Neural cell (in vitro differentiated cells): ENCODE data around the gene GABBR2.

ENCODE experiments used
- EP300 ChIP-seq: fragments of 450-650 bp; conservative IDR thresholded peaks from 2 replicates; pipeline ENCODE4 v1.6.1; 2014; ENCODE audit warnings: antibody characterized with exemption, mild to moderate bottlenecking, moderate library complexity; ENCODE audit not compliant: poor library complexity, severe bottlenecking
- EZH2 ChIP-seq: fragments of 200-600, 300-800 bp; shearing (Covaris generic), sonication (generic); IDR thresholded peaks from 2 replicates; pipeline ENCODE4 v1.6.1; 2014; ENCODE audit warnings: antibody characterized with exemption, low read length, borderline replicate concordance, mild to moderate bottlenecking; ENCODE audit not compliant: insufficient read depth, poor library complexity, severe bottlenecking
- POLR2AphosphoS5 ChIP-seq: IDR thresholded peaks from 2 replicates; pipeline ENCODE4 v1.6.1; 2012
- TF ChIP-seq, protein P1 (sequence below): fragments of 450-650 bp; IDR thresholded peaks from 2 replicates; pipeline ENCODE4 v1.5.1; 2014; ENCODE audit warnings: antibody characterized with exemption, mild to moderate bottlenecking, moderate library complexity; ENCODE audit not compliant: poor library complexity, severe bottlenecking

DNA sequence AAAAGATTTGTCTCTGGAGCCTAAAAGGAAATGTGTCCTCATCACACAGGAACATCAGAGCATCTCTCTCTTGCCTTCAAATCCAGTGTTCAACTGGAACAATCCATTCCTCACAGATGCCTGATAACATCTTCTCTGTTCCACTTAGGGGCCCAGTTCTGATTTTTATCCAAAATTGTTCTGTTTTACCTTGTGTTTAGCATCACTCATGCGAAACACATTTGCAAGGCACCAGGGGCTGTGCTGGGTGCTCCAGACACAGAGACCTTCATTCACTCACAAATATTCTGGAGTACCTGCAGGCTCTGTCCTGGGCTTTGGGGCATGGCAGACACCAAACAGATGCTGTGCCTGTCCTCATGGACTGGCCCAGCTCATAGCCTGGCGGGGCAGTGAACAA, 13.8 kb downstream of the GABBR2 start:
- TF ChIP-seq EZH2, result no peak
- TF ChIP-seq, protein P1, sequence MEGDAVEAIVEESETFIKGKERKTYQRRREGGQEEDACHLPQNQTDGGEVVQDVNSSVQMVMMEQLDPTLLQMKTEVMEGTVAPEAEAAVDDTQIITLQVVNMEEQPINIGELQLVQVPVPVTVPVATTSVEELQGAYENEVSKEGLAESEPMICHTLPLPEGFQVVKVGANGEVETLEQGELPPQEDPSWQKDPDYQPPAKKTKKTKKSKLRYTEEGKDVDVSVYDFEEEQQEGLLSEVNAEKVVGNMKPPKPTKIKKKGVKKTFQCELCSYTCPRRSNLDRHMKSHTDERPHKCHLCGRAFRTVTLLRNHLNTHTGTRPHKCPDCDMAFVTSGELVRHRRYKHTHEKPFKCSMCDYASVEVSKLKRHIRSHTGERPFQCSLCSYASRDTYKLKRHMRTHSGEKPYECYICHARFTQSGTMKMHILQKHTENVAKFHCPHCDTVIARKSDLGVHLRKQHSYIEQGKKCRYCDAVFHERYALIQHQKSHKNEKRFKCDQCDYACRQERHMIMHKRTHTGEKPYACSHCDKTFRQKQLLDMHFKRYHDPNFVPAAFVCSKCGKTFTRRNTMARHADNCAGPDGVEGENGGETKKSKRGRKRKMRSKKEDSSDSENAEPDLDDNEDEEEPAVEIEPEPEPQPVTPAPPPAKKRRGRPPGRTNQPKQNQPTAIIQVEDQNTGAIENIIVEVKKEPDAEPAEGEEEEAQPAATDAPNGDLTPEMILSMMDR, result no peak
- no peak for TF ChIP-seq POLR2AphosphoS5
- no peak for TF ChIP-seq EP300
